Measurements from ENCODE around the gene ABCA12. TPM values are rescaled to one million over a fixed set of nuclear protein-coding genes. Genes with fewer than 3 reads are reported as not detected.

Gene ABCA12, protein sequence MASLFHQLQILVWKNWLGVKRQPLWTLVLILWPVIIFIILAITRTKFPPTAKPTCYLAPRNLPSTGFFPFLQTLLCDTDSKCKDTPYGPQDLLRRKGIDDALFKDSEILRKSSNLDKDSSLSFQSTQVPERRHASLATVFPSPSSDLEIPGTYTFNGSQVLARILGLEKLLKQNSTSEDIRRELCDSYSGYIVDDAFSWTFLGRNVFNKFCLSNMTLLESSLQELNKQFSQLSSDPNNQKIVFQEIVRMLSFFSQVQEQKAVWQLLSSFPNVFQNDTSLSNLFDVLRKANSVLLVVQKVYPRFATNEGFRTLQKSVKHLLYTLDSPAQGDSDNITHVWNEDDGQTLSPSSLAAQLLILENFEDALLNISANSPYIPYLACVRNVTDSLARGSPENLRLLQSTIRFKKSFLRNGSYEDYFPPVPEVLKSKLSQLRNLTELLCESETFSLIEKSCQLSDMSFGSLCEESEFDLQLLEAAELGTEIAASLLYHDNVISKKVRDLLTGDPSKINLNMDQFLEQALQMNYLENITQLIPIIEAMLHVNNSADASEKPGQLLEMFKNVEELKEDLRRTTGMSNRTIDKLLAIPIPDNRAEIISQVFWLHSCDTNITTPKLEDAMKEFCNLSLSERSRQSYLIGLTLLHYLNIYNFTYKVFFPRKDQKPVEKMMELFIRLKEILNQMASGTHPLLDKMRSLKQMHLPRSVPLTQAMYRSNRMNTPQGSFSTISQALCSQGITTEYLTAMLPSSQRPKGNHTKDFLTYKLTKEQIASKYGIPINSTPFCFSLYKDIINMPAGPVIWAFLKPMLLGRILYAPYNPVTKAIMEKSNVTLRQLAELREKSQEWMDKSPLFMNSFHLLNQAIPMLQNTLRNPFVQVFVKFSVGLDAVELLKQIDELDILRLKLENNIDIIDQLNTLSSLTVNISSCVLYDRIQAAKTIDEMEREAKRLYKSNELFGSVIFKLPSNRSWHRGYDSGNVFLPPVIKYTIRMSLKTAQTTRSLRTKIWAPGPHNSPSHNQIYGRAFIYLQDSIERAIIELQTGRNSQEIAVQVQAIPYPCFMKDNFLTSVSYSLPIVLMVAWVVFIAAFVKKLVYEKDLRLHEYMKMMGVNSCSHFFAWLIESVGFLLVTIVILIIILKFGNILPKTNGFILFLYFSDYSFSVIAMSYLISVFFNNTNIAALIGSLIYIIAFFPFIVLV (N-terminal part only)
- 7.7 and 9.3 TPM in 2 replicates for total RNA-seq

DNA sequence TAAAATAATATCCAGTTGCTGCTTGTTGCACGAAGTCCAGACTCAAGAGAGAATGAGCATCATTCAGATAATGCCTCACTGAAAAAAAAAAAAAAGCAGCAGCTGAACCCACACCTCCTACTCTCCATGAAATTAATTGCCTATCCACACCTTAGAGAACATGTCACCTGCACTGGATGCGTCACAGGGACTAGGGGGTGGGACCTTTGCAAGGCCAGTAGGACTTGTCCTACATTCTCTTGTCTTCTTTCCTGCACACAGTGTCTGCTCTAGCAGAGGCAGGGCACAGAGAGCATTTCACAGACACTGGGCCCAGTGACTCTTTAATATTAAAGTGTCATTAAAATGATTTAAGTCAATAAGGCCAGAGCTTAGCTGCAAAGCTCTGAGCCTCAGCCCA, at the start of gene ABCA12:
ABCA12 (minus strand) TSS at position 148 of the 400 bp plus-strand sequence. CDS start 418 bp downstream, outside the sequence.
- no peaks in the 10 kb centered on the region for H3K36me3 ChIP-seq (ENCODE audit: control insufficient read depth, insufficient read depth, low read length)
- TF ChIP-seq, protein P1, sequence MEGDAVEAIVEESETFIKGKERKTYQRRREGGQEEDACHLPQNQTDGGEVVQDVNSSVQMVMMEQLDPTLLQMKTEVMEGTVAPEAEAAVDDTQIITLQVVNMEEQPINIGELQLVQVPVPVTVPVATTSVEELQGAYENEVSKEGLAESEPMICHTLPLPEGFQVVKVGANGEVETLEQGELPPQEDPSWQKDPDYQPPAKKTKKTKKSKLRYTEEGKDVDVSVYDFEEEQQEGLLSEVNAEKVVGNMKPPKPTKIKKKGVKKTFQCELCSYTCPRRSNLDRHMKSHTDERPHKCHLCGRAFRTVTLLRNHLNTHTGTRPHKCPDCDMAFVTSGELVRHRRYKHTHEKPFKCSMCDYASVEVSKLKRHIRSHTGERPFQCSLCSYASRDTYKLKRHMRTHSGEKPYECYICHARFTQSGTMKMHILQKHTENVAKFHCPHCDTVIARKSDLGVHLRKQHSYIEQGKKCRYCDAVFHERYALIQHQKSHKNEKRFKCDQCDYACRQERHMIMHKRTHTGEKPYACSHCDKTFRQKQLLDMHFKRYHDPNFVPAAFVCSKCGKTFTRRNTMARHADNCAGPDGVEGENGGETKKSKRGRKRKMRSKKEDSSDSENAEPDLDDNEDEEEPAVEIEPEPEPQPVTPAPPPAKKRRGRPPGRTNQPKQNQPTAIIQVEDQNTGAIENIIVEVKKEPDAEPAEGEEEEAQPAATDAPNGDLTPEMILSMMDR (IDR thresholded peaks at IDR 0.05; ENCODE audit: insufficient read depth, low read length, poor library complexity, severe bottlenecking), result no peak
- H3K27me3 ChIP-seq (ENCODE audit: control insufficient read depth, insufficient read depth, low read length), result no peaks in the 10 kb centered on the region
- no peak within 1 kb of the TSS for H3K4me3 ChIP-seq (ENCODE audit: low read depth, low read length)
- DNase-seq (ENCODE audit: low read depth), result no peak

DNA sequence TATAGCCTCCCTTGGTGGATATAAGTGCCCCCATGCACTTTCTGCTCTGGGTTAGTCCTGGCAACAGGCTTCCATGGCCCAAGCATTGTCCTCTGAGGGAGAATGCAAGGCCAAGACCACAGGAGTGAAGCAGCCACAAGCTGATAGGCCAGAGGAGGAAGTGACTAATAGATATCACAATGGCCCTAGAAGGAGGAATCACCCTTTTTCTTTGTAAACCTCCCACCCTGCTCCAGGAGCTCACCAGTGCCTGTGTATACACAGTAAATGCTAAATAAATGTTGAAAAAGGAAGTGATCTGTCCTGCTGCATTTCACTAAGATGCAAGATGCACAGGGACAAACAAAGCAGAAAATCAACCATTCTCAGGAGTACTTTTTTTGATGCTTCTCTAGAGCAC, 49.7 kb upstream of the ABCA12 start:
- TF ChIP-seq, protein P1 (IDR thresholded peaks at IDR 0.05; ENCODE audit: insufficient read depth, low read length, poor library complexity, severe bottlenecking), result no peak
- DNase-seq (ENCODE audit: low read depth), result no peak
- Histone ChIP-seq H3K36me3 (ENCODE audit: control insufficient read depth, insufficient read depth, low read length) (no peaks in the 10 kb centered on the region), H3K4me3 (ENCODE audit: low read depth, low read length) (no peak overlapping the region), H3K27me3 (ENCODE audit: control insufficient read depth, insufficient read depth, low read length) (no peaks in the 10 kb centered on the region)

DNA sequence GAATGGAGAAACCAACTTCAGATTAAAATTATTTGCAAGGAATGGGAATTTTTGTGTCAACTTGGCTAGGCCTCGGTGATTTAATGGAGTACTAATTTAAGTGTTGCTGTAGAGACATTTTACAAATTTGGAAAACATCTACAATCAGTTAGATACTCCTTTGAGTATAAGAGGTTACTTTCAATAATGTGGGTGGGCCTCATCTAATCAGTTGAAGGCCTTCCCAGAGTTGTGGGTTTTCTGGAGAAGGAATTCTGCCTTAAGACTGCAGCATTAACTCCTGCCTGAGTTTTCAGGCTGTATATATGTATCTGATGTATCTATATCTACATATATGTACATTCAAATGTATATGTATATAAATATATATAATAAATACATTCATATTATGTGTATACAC, 47.6 kb upstream of the ABCA12 start:
- Histone ChIP-seq H3K36me3 (ENCODE audit: control insufficient read depth, insufficient read depth, low read length) (no peaks in the 10 kb centered on the region), H3K4me3 (ENCODE audit: low read depth, low read length) (no peak overlapping the region), H3K27me3 (ENCODE audit: control insufficient read depth, insufficient read depth, low read length) (no peaks in the 10 kb centered on the region)
- no peak for DNase-seq (ENCODE audit: low read depth)
- TF ChIP-seq, protein P1 (IDR thresholded peaks at IDR 0.05; ENCODE audit: insufficient read depth, low read length, poor library complexity, severe bottlenecking), result no peak

DNA sequence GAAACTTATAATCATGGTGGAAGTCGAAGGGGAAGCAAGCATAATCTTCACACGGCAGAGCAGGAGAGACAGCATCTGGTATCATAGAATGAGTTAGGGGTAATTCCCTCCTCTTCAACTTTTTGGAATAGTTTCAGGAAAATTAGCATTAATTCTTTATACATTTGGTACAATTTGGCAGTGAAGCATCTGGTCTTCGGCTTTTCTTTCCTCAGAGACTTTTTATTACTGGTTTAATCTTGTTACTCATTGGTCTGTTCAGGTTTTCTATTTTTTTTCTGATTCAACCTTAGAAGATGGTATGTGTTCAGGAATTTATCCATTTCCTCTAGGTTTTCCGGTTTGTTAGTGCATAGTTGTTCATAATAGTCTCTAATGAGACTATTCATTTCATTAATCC, 39.7 kb upstream of the ABCA12 start:
- Histone ChIP-seq H3K4me3 (ENCODE audit: low read depth, low read length) (no peak overlapping the region), H3K27me3 (ENCODE audit: control insufficient read depth, insufficient read depth, low read length) (no peaks in the 10 kb centered on the region), H3K36me3 (ENCODE audit: control insufficient read depth, insufficient read depth, low read length) (no peaks in the 10 kb centered on the region)
- TF ChIP-seq, protein P1 (IDR thresholded peaks at IDR 0.05; ENCODE audit: insufficient read depth, low read length, poor library complexity, severe bottlenecking), result no peak
- DNase-seq (ENCODE audit: low read depth), result no peak

DNA sequence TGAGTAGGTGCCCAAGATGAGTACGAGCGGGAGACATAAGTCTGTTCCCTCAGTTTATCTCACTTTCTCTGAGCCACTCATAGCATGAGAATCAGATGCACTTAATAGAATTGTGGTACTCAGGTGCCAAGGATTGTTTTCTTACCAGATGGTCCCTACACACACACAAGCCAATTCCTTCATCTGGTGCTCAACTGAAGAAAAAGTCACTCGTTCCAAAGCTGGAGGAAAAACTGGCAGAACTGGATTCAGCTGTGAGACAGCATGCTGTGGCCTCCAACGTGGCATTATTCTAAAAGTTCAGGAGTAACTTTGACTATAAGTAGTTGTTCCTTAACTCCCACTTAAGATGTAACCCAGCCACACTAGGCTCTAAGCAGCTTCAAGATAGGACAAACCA, 33.4 kb upstream of the ABCA12 start:
- TF ChIP-seq, protein P1 (IDR thresholded peaks at IDR 0.05; ENCODE audit: insufficient read depth, low read length, poor library complexity, severe bottlenecking), result no peak
- no peak overlapping the region for H3K4me3 ChIP-seq (ENCODE audit: low read depth, low read length)

More for the DNA sequence above, 33.4 kb upstream of the ABCA12 start:
- DNase-seq (ENCODE audit: low read depth), result no peak
- Histone ChIP-seq H3K27me3 (ENCODE audit: control insufficient read depth, insufficient read depth, low read length) (no peaks in the 10 kb centered on the region), H3K36me3 (ENCODE audit: control insufficient read depth, insufficient read depth, low read length) (no peaks in the 10 kb centered on the region)

All from kidney epithelial cell (primary cell).